NK-92 treated with Interleukin-12 subunit alpha and Interleukin-12 subunit beta, amount 100 ng/mL, for 24 hours (cell line): ENCODE data around the gene TYSND1.
"Not testable (repeated sequence)": the region's sequence is repeated elsewhere in the genome, so short reads cannot be mapped to it uniquely, and the experiment has no call there.

ENCODE experiments used
- DNase-seq: peaks from one replicate; lab custom pipeline; 2025; lab: John Stamatoyannopoulos, UW

TYSND1 gene

GRCh38 chr10:70164163-70164562 is 17.7 kb upstream of the TYSND1 start:
- no peak for DNase-seq

GRCh38 chr10:70163448-70163847 is 16.9 kb upstream of the TYSND1 start:
- DNase-seq, result no peak

GRCh38 chr10:70162892-70163201 is 16.3 kb upstream of the TYSND1 start:
- peak; percentile 38 for DNase-seq

GRCh38 chr10:70162151-70162891 is 15.8 kb upstream of the TYSND1 start:
- DNase-seq, result no peak

GRCh38 chr10:70160798-70161197 is 14.3 kb upstream of the TYSND1 start:
- DNase-seq, result no peak

GRCh38 chr10:70159366-70159765 is 12.9 kb upstream of the TYSND1 start:
- not testable (repeated sequence) for DNase-seq

GRCh38 chr10:70158113-70158512 is 11.6 kb upstream of the TYSND1 start:
- no peak for DNase-seq

- no peak for DNase-seq
Measured at GRCh38 chr10:70155255-70155838, 8.8 kb upstream of the TYSND1 start.

- no peak for DNase-seq
Measured at GRCh38 chr10:70148516-70148915, 2.0 kb upstream of the TYSND1 start.

GRCh38 chr10:70147259-70147625 is 742 bp upstream of the TYSND1 start:
- DNase-seq, result no peak

GRCh38 chr10:70145666-70146488 is 623 bp downstream of the TYSND1 start:
- peak; percentile 54 for DNase-seq

GRCh38 chr10:70145166-70145665 is 1.3 kb downstream of the TYSND1 start:
- DNase-seq, result no peak

- no peak for DNase-seq
Measured at GRCh38 chr10:70144372-70145110, 2.0 kb downstream of the TYSND1 start.

GRCh38 chr10:70142555-70142954 is 3.9 kb downstream of the TYSND1 start:
- DNase-seq, result no peak

- DNase-seq, result no peak
Measured at GRCh38 chr10:70140297-70140696, 6.2 kb downstream of the TYSND1 start.

- no peak for DNase-seq
Measured at GRCh38 chr10:70139997-70140250, 6.6 kb downstream of the TYSND1 start.

- DNase-seq, result no peak
Measured at GRCh38 chr10:70139151-70139996, 7.1 kb downstream of the TYSND1 start.

GRCh38 chr10:70137927-70138883 is 8.3 kb downstream of the TYSND1 start:
- DNase-seq, result no peak

- DNase-seq, result no peak
Measured at GRCh38 chr10:70137135-70137534, 9.4 kb downstream of the TYSND1 start.

GRCh38 chr10:70135684-70136083 is 10.8 kb downstream of the TYSND1 start:
- DNase-seq, result no peak

- no peak for DNase-seq
Measured at GRCh38 chr10:70135046-70135445, 11.5 kb downstream of the TYSND1 start.
